ENCODE data around the gene MLH3. TPM values are rescaled to one million over a fixed set of nuclear protein-coding genes. Genes with fewer than 3 reads are reported as not detected.

Gene MLH3
- total RNA-seq, 1 experiment from 2014 or later: 48.7 TPM

- H2AFZ ChIP-seq: no peak overlapping the region
- peaks cover 27% of the 10 kb centered on the region for H3K4me1 ChIP-seq (replicated peaks; ENCODE audit: insufficient read depth)
- no peak overlapping the region for H3K4me2 ChIP-seq
- H3F3A ChIP-seq (ENCODE audit: insufficient read depth, low read depth): peaks cover 23% of the 10 kb centered on the region
- peak in 1 of 2 experiments; percentile 16 for DNase-seq
- peaks cover 33% of the 10 kb centered on the region for H3K79me2 ChIP-seq (ENCODE audit: low read depth)
- POLR2A ChIA-PET (ENCODE audit: unreplicated experiment): interaction anchor here (0.5 to 0.6 kb wide), 2 partner anchors 20 to 159 kb away, joined by 3 to 5 read pairs; no protein-coding TSS in a partner anchor
- no peaks in the 10 kb centered on the region for H3K9me2 ChIP-seq (ENCODE audit: insufficient read depth)
- no peaks in the 10 kb centered on the region for H3K9me3 ChIP-seq (ENCODE audit: insufficient read depth, low read depth)
- H3K36me3 ChIP-seq (ENCODE audit: low read depth): peaks cover 23% of the 10 kb centered on the region
- H3K4me3 ChIP-seq: no peak overlapping the region
- no peaks in the 10 kb centered on the region for H3K27me3 ChIP-seq (ENCODE audit: insufficient read depth, low read depth)
- TF ChIP-seq CTCF (conservative IDR thresholded peaks at IDR 0.05): no peak
- TF ChIP-seq EZH2 (IDR thresholded peaks at IDR 0.05; ENCODE audit: low read depth): no peak
- no peaks in the 10 kb centered on the region for H4K20me1 ChIP-seq (ENCODE audit: insufficient read depth)
- intact Hi-C loops (cut with micrococcal nuclease; ENCODE audit: unreplicated experiment): no loop called here
- no peak overlapping the region for H3K27ac ChIP-seq
- CTCF ChIA-PET: interaction anchor here (0.7 kb wide), 2 partner anchors 13 to 124 kb away, joined by 3 read pairs; no protein-coding TSS in a partner anchor
- BruUV-seq (replicated peaks): no TSS peak
Measured at GRCh38 chr14:75048101-75048500, 3.2 kb downstream of the MLH3 start.

GRCh38 chr14:75047506-75047905 is 3.8 kb downstream of the MLH3 start:
- H2AFZ ChIP-seq: no peak overlapping the region
- no peak overlapping the region for H3K4me3 ChIP-seq
- ChIA-PET POLR2A (ENCODE audit: unreplicated experiment) (no interaction called here), CTCF (interaction anchor here (0.7 kb wide), 1 partner anchor 14 kb away, joined by 3 read pairs; no protein-coding TSS in a partner anchor)
- no peak overlapping the region for H3K4me2 ChIP-seq
- peaks cover 23% of the 10 kb centered on the region for H3K36me3 ChIP-seq (ENCODE audit: low read depth)
- BruUV-seq (replicated peaks): no TSS peak
- no peak for DNase-seq
- peaks cover 32% of the 10 kb centered on the region for H3K4me1 ChIP-seq (replicated peaks; ENCODE audit: insufficient read depth)
- H3K9me2 ChIP-seq (ENCODE audit: insufficient read depth): no peaks in the 10 kb centered on the region
- no peaks in the 10 kb centered on the region for H3K9me3 ChIP-seq (ENCODE audit: insufficient read depth, low read depth)
- no peaks in the 10 kb centered on the region for H4K20me1 ChIP-seq (ENCODE audit: insufficient read depth)
- H3K79me2 ChIP-seq (ENCODE audit: low read depth): peaks cover 36% of the 10 kb centered on the region
- TF ChIP-seq EZH2 (IDR thresholded peaks at IDR 0.05; ENCODE audit: low read depth): no peak
- no peak for TF ChIP-seq CTCF (conservative IDR thresholded peaks at IDR 0.05)
- H3F3A ChIP-seq (ENCODE audit: insufficient read depth, low read depth): peaks cover 25% of the 10 kb centered on the region
- H3K27me3 ChIP-seq (ENCODE audit: insufficient read depth, low read depth): no peaks in the 10 kb centered on the region
- intact Hi-C loops (cut with micrococcal nuclease; ENCODE audit: unreplicated experiment): no loop called here
- H3K27ac ChIP-seq: no peak overlapping the region

GRCh38 chr14:75046899-75047298 is 4.4 kb downstream of the MLH3 start:
- H3K9me3 ChIP-seq (ENCODE audit: insufficient read depth, low read depth): no peaks in the 10 kb centered on the region
- no peak overlapping the region for H3K27ac ChIP-seq
- peaks cover 36% of the 10 kb centered on the region for H3K79me2 ChIP-seq (ENCODE audit: low read depth)
- ChIA-PET CTCF (interaction anchor here (1.0 kb wide), 1 partner anchor 860 kb away, joined by 3 read pairs; no protein-coding TSS in a partner anchor), POLR2A (ENCODE audit: unreplicated experiment) (no interaction called here)
- peaks cover 25% of the 10 kb centered on the region; the same call in 1 of the 2 replicates for H3F3A ChIP-seq (ENCODE audit: insufficient read depth, low read depth)
- no peak overlapping the region for H3K4me3 ChIP-seq
- H3K4me2 ChIP-seq: no peak overlapping the region
- no peak overlapping the region for H2AFZ ChIP-seq
- no TSS peak for BruUV-seq (replicated peaks)
- peaks cover 38% of the 10 kb centered on the region for H3K4me1 ChIP-seq (replicated peaks; ENCODE audit: insufficient read depth)
- peaks cover 23% of the 10 kb centered on the region for H3K36me3 ChIP-seq (ENCODE audit: low read depth)
- H3K9me2 ChIP-seq (ENCODE audit: insufficient read depth): no peaks in the 10 kb centered on the region
- H3K27me3 ChIP-seq (ENCODE audit: insufficient read depth, low read depth): no peaks in the 10 kb centered on the region
- intact Hi-C loops (cut with micrococcal nuclease; ENCODE audit: unreplicated experiment): no loop called here
- DNase-seq: no peak
- H4K20me1 ChIP-seq (ENCODE audit: insufficient read depth): no peaks in the 10 kb centered on the region
- TF ChIP-seq EZH2 (IDR thresholded peaks at IDR 0.05; ENCODE audit: low read depth): no peak
- TF ChIP-seq CTCF (conservative IDR thresholded peaks at IDR 0.05): no peak

All from PC-9 (cell line).